Measurements from ENCODE around the gene DCBLD2.
"Not testable (repeated sequence)": the region's sequence is repeated elsewhere in the genome, so short reads cannot be mapped to it uniquely, and the experiment has no call there.

DCBLD2 gene

GRCh38 chr3:98893740-98894139 is 7.8 kb downstream of the DCBLD2 start:
- no peak for DNase-seq (ENCODE audit: low read depth in 2 of 3, low spot score in 2 of 3)

- no peak for DNase-seq (ENCODE audit: low read depth in 2 of 3, low spot score in 2 of 3)
Measured at GRCh38 chr3:98892263-98892662, 9.2 kb downstream of the DCBLD2 start.

GRCh38 chr3:98890965-98891910 is 10.3 kb downstream of the DCBLD2 start:
- DNase-seq (ENCODE audit: low read depth in 2 of 3, low spot score in 2 of 3), result no peak

- DNase-seq (ENCODE audit: low read depth in 2 of 3, low spot score in 2 of 3), result no peak
Measured at GRCh38 chr3:98890181-98890835, 11.2 kb downstream of the DCBLD2 start.

- no peak for DNase-seq (ENCODE audit: low read depth in 2 of 3, low spot score in 2 of 3)
Measured at GRCh38 chr3:98887684-98888083, 13.8 kb downstream of the DCBLD2 start.

- DNase-seq (ENCODE audit: low read depth in 2 of 3, low spot score in 2 of 3), result no peak
Measured at GRCh38 chr3:98886525-98886924, 15.0 kb downstream of the DCBLD2 start.

- no peak for DNase-seq (ENCODE audit: low read depth in 2 of 3, low spot score in 2 of 3)
Measured at GRCh38 chr3:98885851-98886250, 15.6 kb downstream of the DCBLD2 start.

- no peak for DNase-seq (ENCODE audit: low read depth in 2 of 3, low spot score in 2 of 3)
Measured at GRCh38 chr3:98884675-98885371, 16.7 kb downstream of the DCBLD2 start.

- DNase-seq (ENCODE audit: low read depth in 2 of 3, low spot score in 2 of 3), result not testable (repeated sequence)
Measured at GRCh38 chr3:98882614-98883333, 18.7 kb downstream of the DCBLD2 start.

- DNase-seq (ENCODE audit: low read depth in 2 of 3, low spot score in 2 of 3), result no peak
Measured at GRCh38 chr3:98877132-98877531, 24.4 kb downstream of the DCBLD2 start.

GRCh38 chr3:98875535-98875934 is 26.0 kb downstream of the DCBLD2 start:
- no peak for DNase-seq (ENCODE audit: low read depth in 2 of 3, low spot score in 2 of 3)

GRCh38 chr3:98874602-98875249 is 26.8 kb downstream of the DCBLD2 start:
- DNase-seq (ENCODE audit: low read depth in 2 of 3, low spot score in 2 of 3), result no peak

GRCh38 chr3:98869391-98869790 is 32.1 kb downstream of the DCBLD2 start:
- DNase-seq (ENCODE audit: low read depth in 2 of 3, low spot score in 2 of 3), result no peak

GRCh38 chr3:98857971-98858370 is 43.5 kb downstream of the DCBLD2 start:
- not testable (repeated sequence) for DNase-seq (ENCODE audit: low read depth in 2 of 3, low spot score in 2 of 3)

- DNase-seq (ENCODE audit: low read depth in 2 of 3, low spot score in 2 of 3), result not testable (repeated sequence)
Measured at GRCh38 chr3:98857258-98857657, 44.2 kb downstream of the DCBLD2 start.

GRCh38 chr3:98856724-98857123 is 44.8 kb downstream of the DCBLD2 start:
- DNase-seq (ENCODE audit: low read depth in 2 of 3, low spot score in 2 of 3), result no peak

GRCh38 chr3:98855806-98856400 is 45.6 kb downstream of the DCBLD2 start:
- no peak for DNase-seq (ENCODE audit: low read depth in 2 of 3, low spot score in 2 of 3)

- no peak for DNase-seq (ENCODE audit: low read depth in 2 of 3, low spot score in 2 of 3)
Measured at GRCh38 chr3:98848108-98848507, 53.4 kb downstream of the DCBLD2 start.

GRCh38 chr3:98846101-98846500 is 55.4 kb downstream of the DCBLD2 start:
- no peak for DNase-seq (ENCODE audit: low read depth in 2 of 3, low spot score in 2 of 3)

GRCh38 chr3:98843266-98843959 is 58.1 kb downstream of the DCBLD2 start:
- DNase-seq (ENCODE audit: low read depth in 2 of 3, low spot score in 2 of 3), result no peak
